HepG2 (cell line): Measurements from ENCODE around the gene TAF4B. TPM values are rescaled to one million over a fixed set of nuclear protein-coding genes. Genes with fewer than 3 reads are reported as not detected.

Source experiments
- ETS1 ChIP-seq: sonication (generic); formaldehyde crosslinking; IDR thresholded peaks from 2 replicates; pipeline ENCODE4 v1.4.0; 2020; ENCODE audit warnings: missing genetic modification reagents
- GTF3A ChIP-seq: sonication (generic); formaldehyde crosslinking; conservative IDR thresholded peaks from 2 replicates; pipeline ENCODE4 v1.4.0; 2020; ENCODE audit warnings: mild to moderate bottlenecking, missing genetic modification reagents
- HNF4G ChIP-seq, 2 experiments: sonication (generic) in 1 of 2; formaldehyde crosslinking in 1 of 2; IDR thresholded peaks; 2 replicates each; pipeline versions ENCODE4 v1.4.0 to v1.6.1; 2011 to 2020; ENCODE audit warnings: borderline replicate concordance in 2 of 2, low read depth in 2 of 2, mild to moderate bottlenecking in 2 of 2, low read length in 1 of 2, missing genetic modification reagents in 1 of 2, moderate library complexity in 1 of 2
- HNRNPH1 ChIP-seq: fragments of 200-400 bp; formaldehyde crosslinking; optimal IDR thresholded peaks from 2 replicates; pipeline ENCODE3; 2017; ENCODE audit warnings: mild to moderate bottlenecking, low read depth, low read length
- KDM2A ChIP-seq: sonication (generic); formaldehyde crosslinking; IDR thresholded peaks from 2 replicates; pipeline ENCODE4 v1.4.0; 2020; ENCODE audit warnings: low read depth, missing genetic modification reagents, borderline replicate concordance
- MEIS2 ChIP-seq: sonication (generic); formaldehyde crosslinking; IDR thresholded peaks from 2 replicates; pipeline ENCODE4 v1.9.0; 2021; ENCODE audit warnings: mild to moderate bottlenecking, missing genetic modification reagents
- MLXIP ChIP-seq: sonication (generic); formaldehyde crosslinking; IDR thresholded peaks from 2 replicates; pipeline ENCODE4 v1.9.0; 2021; ENCODE audit warnings: missing genetic modification reagents, borderline replicate concordance
- NFE2L1 ChIP-seq: sonication (generic); formaldehyde crosslinking; IDR thresholded peaks from 2 replicates; pipeline ENCODE4 v1.4.0; 2020; ENCODE audit warnings: missing genetic modification reagents, mild to moderate bottlenecking, borderline replicate concordance
- NFRKB ChIP-seq: fragments of 450-650 bp; IDR thresholded peaks from 2 replicates; pipeline ENCODE4 v1.6.1; 2017
- NR2F6 ChIP-seq, 2 experiments: IDR thresholded peaks; 2 replicates each; pipeline ENCODE4 v1.6.1; 2016; ENCODE audit warnings: antibody characterized with exemption in 1 of 2, mild to moderate bottlenecking in 1 of 2
- PCBP1 ChIP-seq: fragments of 200-400 bp; formaldehyde crosslinking; IDR thresholded peaks from 2 replicates; pipeline ENCODE4 v1.6.1; 2017; ENCODE audit warnings: mild to moderate bottlenecking, low read depth, low read length, borderline replicate concordance
- RARA ChIP-seq: IDR thresholded peaks from 2 replicates; pipeline ENCODE4 v1.6.1; 2016; ENCODE audit warnings: missing genetic modification reagents, missing compliant biosample characterization
- SSRP1 ChIP-seq: IDR thresholded peaks from 2 replicates; pipeline ENCODE4 v1.6.1; 2016; ENCODE audit warnings: control low read depth
- TARDBP ChIP-seq: sonication (generic); formaldehyde crosslinking; IDR thresholded peaks from 2 replicates; pipeline ENCODE4 v1.8.0; 2022; ENCODE audit warnings: mild to moderate bottlenecking, missing genetic modification reagents
- TCF7 ChIP-seq: sonication (generic); IDR thresholded peaks from 2 replicates; pipeline ENCODE4 v1.6.1; 2016; ENCODE audit warnings: antibody characterized with exemption, low read depth
- TFE3 ChIP-seq: IDR thresholded peaks from 2 replicates; pipeline ENCODE4 v1.6.1; 2016
- U2AF1 ChIP-seq: fragments of 200-400 bp; formaldehyde crosslinking; optimal IDR thresholded peaks from 2 replicates; pipeline ENCODE3; 2017; ENCODE audit warnings: mild to moderate bottlenecking, low read depth, low read length
- ZKSCAN5 ChIP-seq: sonication (generic); formaldehyde crosslinking; IDR thresholded peaks from 2 replicates; pipeline ENCODE4 v1.5.1; 2020; ENCODE audit warnings: mild to moderate bottlenecking, missing genetic modification reagents
- ZNF17 ChIP-seq: sonication (generic); formaldehyde crosslinking; IDR thresholded peaks from 2 replicates; pipeline ENCODE4 v1.5.0; 2020; ENCODE audit warnings: mild to moderate bottlenecking, missing genetic modification reagents
- ZNF253 ChIP-seq: sonication (generic); formaldehyde crosslinking; IDR thresholded peaks from 2 replicates; pipeline ENCODE4 v1.8.0; 2022; ENCODE audit warnings: mild to moderate bottlenecking, missing genetic modification reagents, borderline replicate concordance
- ZNF292 ChIP-seq: sonication (generic); formaldehyde crosslinking; IDR thresholded peaks from 2 replicates; pipeline ENCODE4 v1.8.1; 2022; ENCODE audit warnings: mild to moderate bottlenecking, low read depth, missing genetic modification reagents, borderline replicate concordance
- ZNF33B ChIP-seq: sonication (generic); formaldehyde crosslinking; IDR thresholded peaks from 2 replicates; pipeline ENCODE4 v1.5.1; 2020; ENCODE audit warnings: mild to moderate bottlenecking, missing genetic modification reagents
- ZNF556 ChIP-seq: sonication (generic); formaldehyde crosslinking; IDR thresholded peaks from 2 replicates; pipeline ENCODE4 v1.4.0; 2020; ENCODE audit warnings: mild to moderate bottlenecking, missing genetic modification reagents, borderline replicate concordance
- ZNF607 ChIP-seq: sonication (generic); formaldehyde crosslinking; IDR thresholded peaks from 2 replicates; pipeline ENCODE4 v1.5.1; 2020; ENCODE audit warnings: missing genetic modification reagents, mild to moderate bottlenecking, borderline replicate concordance
- ZNF75D ChIP-seq: sonication (generic); formaldehyde crosslinking; IDR thresholded peaks from 2 replicates; pipeline ENCODE4 v1.8.1; 2023; ENCODE audit warnings: missing genetic modification reagents, mild to moderate bottlenecking, borderline replicate concordance
- polyA plus RNA-seq, 8 experiments: library from polyadenylated mRNA; depleted of rRNA in 3 of 8; stranded (reverse) in 7 of 8; unstranded in 1 of 8; fragments of >200 nt; fragmentation: Illumina TruSeq in 4 of 8; extraction: Trizol in 4 of 8; gene quantifications; 2 replicates each; pipeline versions ENCODE4 v1.2.1 to v1.2.3, GENCODE V29; 2011 to 2016; ENCODE audit warnings: low read depth in 4 of 8, missing spikeins in 1 of 8, mixed read lengths in 1 of 8; ENCODE audit not compliant: insufficient read depth in 1 of 8
- total RNA-seq, 5 experiments: library from RNA; depleted of rRNA; stranded (reverse); fragments of >200 nt; fragmentation: Illumina TruSeq; extraction: Trizol; gene quantifications; 2 replicates each; pipeline ENCODE4 v1.2.3, GENCODE V29; 2016; ENCODE audit warnings: low read depth in 1 of 5
- TF ChIP-seq, protein P1 (sequence below): sonication (generic); formaldehyde crosslinking; IDR thresholded peaks from 2 replicates; pipeline ENCODE4 v1.8.0; 2023; ENCODE audit warnings: mild to moderate bottlenecking, missing genetic modification reagents

TAF4B gene
- total and polyA plus RNA-seq, 2 of the 13 experiments (the other 11 are each of a cell fraction or from before 2014, with no cell fraction given) = 2.2 to 3.8 TPM

GRCh38 chr18:26386002-26386401, 159.8 kb downstream of the TAF4B start (continued):
- TF ChIP-seq ETS1 (CRISPR knock-in tag) (no peak), TARDBP (CRISPR knock-in tag) (no peak), HNF4G (IDR thresholded peaks at IDR 0.05; ENCODE audit: borderline replicate concordance, low read depth, low read length) (no peak), HNF4G (CRISPR knock-in tag; IDR thresholded peaks at IDR 0.05; ENCODE audit: borderline replicate concordance, low read depth) (no peak), TFE3 (CRISPR knock-in tag) (peak; percentile 47; the same call in 1 of the 2 replicates), ZNF292 (no peak), NR2F6 (IDR thresholded peaks at IDR 0.05) (0 out of 2 replicates have a peak, but pooled peaks have one; percentile 22), NR2F6 (CRISPR knock-in tag; IDR thresholded peaks at IDR 0.05) (0 out of 2 replicates have a peak, but pooled peaks have one; percentile 17), PCBP1 (no peak), U2AF1 (no peak), MEIS2 (CRISPR knock-in tag) (no peak), SSRP1 (CRISPR knock-in tag) (no peak), GTF3A (CRISPR knock-in tag) (no peak), MLXIP (CRISPR knock-in tag) (no peak), ZNF253 (CRISPR knock-in tag) (no peak), ZNF17 (CRISPR knock-in tag) (no peak), NFRKB (no peak), ZNF33B (no peak), RARA (CRISPR knock-in tag) (peak; percentile 66), ZNF75D (CRISPR knock-in tag) (no peak), NFE2L1 (CRISPR knock-in tag) (no peak), HNRNPH1 (no peak), ZNF556 (no peak), ZKSCAN5 (CRISPR knock-in tag) (no peak), TCF7 (no peak), KDM2A (CRISPR knock-in tag) (no peak), ZNF607 (CRISPR knock-in tag) (no peak)
- TF ChIP-seq, protein P1, sequence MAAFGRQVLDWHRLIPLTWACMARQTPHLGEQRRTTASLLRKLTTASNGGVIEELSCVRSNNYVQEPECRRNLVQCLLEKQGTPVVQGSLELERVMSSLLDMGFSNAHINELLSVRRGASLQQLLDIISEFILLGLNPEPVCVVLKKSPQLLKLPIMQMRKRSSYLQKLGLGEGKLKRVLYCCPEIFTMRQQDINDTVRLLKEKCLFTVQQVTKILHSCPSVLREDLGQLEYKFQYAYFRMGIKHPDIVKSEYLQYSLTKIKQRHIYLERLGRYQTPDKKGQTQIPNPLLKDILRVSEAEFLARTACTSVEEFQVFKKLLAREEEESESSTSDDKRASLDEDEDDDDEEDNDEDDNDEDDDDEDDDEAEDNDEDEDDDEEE (CRISPR knock-in tag) = no peak
